Mesodermal cell (in vitro differentiated cells): ENCODE measurements around the gene NIN.

Source experiments
- H3K27ac ChIP-seq: 2 replicates; pipeline ENCODE4 v1.7.0; 2013; ENCODE audit warnings: mild to moderate bottlenecking, low read depth, low read length, moderate library complexity; ENCODE audit not compliant: severe bottlenecking
- H3K36me3 ChIP-seq: 2 replicates; pipeline ENCODE4 v1.7.1; 2013; ENCODE audit warnings: mild to moderate bottlenecking, low read length, moderate library complexity; ENCODE audit not compliant: control insufficient read depth, insufficient read depth
- H3K4me1 ChIP-seq: one replicate; pipeline ENCODE4 v1.7.1; 2013; ENCODE audit warnings: mild to moderate bottlenecking, low read length; ENCODE audit not compliant: insufficient read depth, control insufficient read depth, poor library complexity, severe bottlenecking
- H3K4me3 ChIP-seq: 2 replicates; pipeline ENCODE4 v1.7.0; 2013; ENCODE audit warnings: low read length, control low read depth, mild to moderate bottlenecking; ENCODE audit not compliant: insufficient read depth, poor library complexity, severe bottlenecking; ENCODE audit errors: extremely low read depth
- H3K9me3 ChIP-seq: 2 replicates; pipeline ENCODE4 v1.7.1; 2013; ENCODE audit warnings: mild to moderate bottlenecking, low read length, moderate library complexity; ENCODE audit not compliant: control insufficient read depth
- WGBS, 2 experiments: methylation state at CpG; one replicate each; pipeline ENCODE4 v1.1.5; 2013; ENCODE audit warnings: missing lambda C conversion rate in 2 of 2; ENCODE audit not compliant: insufficient coverage in 2 of 2; 5-methylcytosine and 5-hydroxymethylcytosine counted together

The NIN gene

GRCh38 chr14:50774542-50775267 lies 56.3 kb downstream of the NIN start:
- H3K36me3 ChIP-seq = peaks cover 29% of the 10 kb centered on the region
- no peak overlapping the region for H3K27ac ChIP-seq
- 93 to 100% methylated on average over 7 of the region's 8 CpGs for WGBS, 2 experiments

GRCh38 chr14:50773632-50774541 lies 57.1 kb downstream of the NIN start:
- H3K27ac ChIP-seq = no peak overlapping the region
- peaks cover 36% of the 10 kb centered on the region for H3K36me3 ChIP-seq
- H3K4me3 ChIP-seq = no peak overlapping the region
- 93 to 100% methylated on average over 1 to 3 of the region's 7 CpGs for WGBS, 2 experiments
- no peaks in the 10 kb centered on the region for H3K9me3 ChIP-seq
- H3K4me1 ChIP-seq = peaks cover 4% of the 10 kb centered on the region

More at GRCh38 chr14:50774542-50775267, 56.3 kb downstream of the NIN start:
- Histone ChIP-seq H3K4me3 (no peak overlapping the region), H3K9me3 (no peaks in the 10 kb centered on the region), H3K4me1 (peaks cover 4% of the 10 kb centered on the region)

- Histone ChIP-seq H3K9me3 (no peaks in the 10 kb centered on the region), H3K4me1 (peaks cover 4% of the 10 kb centered on the region), H3K36me3 (peaks cover 42% of the 10 kb centered on the region), H3K4me3 (no peak overlapping the region), H3K27ac (no peak overlapping the region)
- 89 to 94% methylated on average over 6 to 7 of the region's 7 CpGs for WGBS, 2 experiments
Observed at GRCh38 chr14:50772412-50772811, 58.5 kb downstream of the NIN start.

GRCh38 chr14:50770586-50770985 lies 60.4 kb downstream of the NIN start:
- 93 to 97% methylated on average over 3 to 8 of the region's 8 CpGs for WGBS, 2 experiments
- Histone ChIP-seq H3K27ac (no peak overlapping the region), H3K4me1 (peaks cover 4% of the 10 kb centered on the region), H3K4me3 (no peak overlapping the region), H3K36me3 (peaks cover 44% of the 10 kb centered on the region), H3K9me3 (no peaks in the 10 kb centered on the region)

- Histone ChIP-seq H3K9me3 (no peaks in the 10 kb centered on the region), H3K4me3 (no peak overlapping the region), H3K4me1 (peaks cover 4% of the 10 kb centered on the region), H3K36me3 (peaks cover 44% of the 10 kb centered on the region), H3K27ac (no peak overlapping the region)
- WGBS, 2 experiments = 97 to 98% methylated on average over 11 to 13 of the region's 13 CpGs
Observed at GRCh38 chr14:50769863-50770500, 61.0 kb downstream of the NIN start.

GRCh38 chr14:50768680-50769079 lies 62.3 kb downstream of the NIN start:
- Histone ChIP-seq H3K4me1 (peaks cover under 1% of the 10 kb centered on the region), H3K4me3 (no peak overlapping the region), H3K27ac (no peak overlapping the region), H3K9me3 (no peaks in the 10 kb centered on the region), H3K36me3 (peaks cover 50% of the 10 kb centered on the region)
- WGBS, 2 experiments = 84 to 94% methylated on average over 2 to 3 of the region's 3 CpGs

- Histone ChIP-seq H3K36me3 (peaks cover 72% of the 10 kb centered on the region), H3K4me1 (no peaks in the 10 kb centered on the region)
- 85 to 88% methylated on average over 2 to 4 of the region's 6 CpGs for WGBS, 2 experiments
Observed at GRCh38 chr14:50766338-50766886, 64.5 kb downstream of the NIN start.

GRCh38 chr14:50763382-50764007 lies 67.5 kb downstream of the NIN start:
- Histone ChIP-seq H3K9me3 (no peaks in the 10 kb centered on the region), H3K27ac (no peak overlapping the region), H3K36me3 (peaks cover 68% of the 10 kb centered on the region), H3K4me3 (no peak overlapping the region), H3K4me1 (no peaks in the 10 kb centered on the region)
- WGBS, 2 experiments = 96 to 98% methylated on average over 12 of the region's 12 CpGs

More at GRCh38 chr14:50766338-50766886, 64.5 kb downstream of the NIN start:
- Histone ChIP-seq H3K9me3 (no peaks in the 10 kb centered on the region), H3K27ac (no peak overlapping the region), H3K4me3 (no peak overlapping the region)

- H3K9me3 ChIP-seq = no peaks in the 10 kb centered on the region
- WGBS, 2 experiments = no CpG with 5 or more reads among the region's 3 CpGs
- H3K4me3 ChIP-seq = no peak overlapping the region
- H3K4me1 ChIP-seq = no peaks in the 10 kb centered on the region
- H3K27ac ChIP-seq = no peak overlapping the region
- H3K36me3 ChIP-seq = peaks cover 71% of the 10 kb centered on the region
Observed at GRCh38 chr14:50762931-50763300, 68.0 kb downstream of the NIN start.
